Measurements from ENCODE around the gene USHBP1. TPM values are rescaled to one million over a fixed set of nuclear protein-coding genes. Genes with fewer than 3 reads are reported as not detected.

Gene USHBP1
- total and polyA plus RNA-seq, 2 of the 13 experiments (the other 11 are each of a cell fraction or from before 2014, with no cell fraction given): 0.15 to 1.5 TPM

DNA sequence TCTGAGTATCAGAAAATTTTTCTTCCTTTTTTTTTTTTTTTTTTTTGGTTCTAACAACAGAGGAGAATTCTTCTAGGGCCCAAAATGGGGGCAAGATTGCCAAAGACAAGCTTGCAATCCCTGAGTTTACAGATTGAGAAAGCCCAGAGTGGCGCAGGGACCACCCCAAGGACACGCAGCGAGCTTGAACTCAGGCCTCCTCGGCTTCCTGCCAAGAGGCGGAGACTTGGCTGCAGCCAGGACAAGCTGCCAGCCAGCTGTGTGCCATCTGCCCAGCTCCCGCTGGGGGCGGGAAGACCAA, 40.6 kb upstream of the USHBP1 start (continued):
- TF ChIP-seq, protein P1, sequence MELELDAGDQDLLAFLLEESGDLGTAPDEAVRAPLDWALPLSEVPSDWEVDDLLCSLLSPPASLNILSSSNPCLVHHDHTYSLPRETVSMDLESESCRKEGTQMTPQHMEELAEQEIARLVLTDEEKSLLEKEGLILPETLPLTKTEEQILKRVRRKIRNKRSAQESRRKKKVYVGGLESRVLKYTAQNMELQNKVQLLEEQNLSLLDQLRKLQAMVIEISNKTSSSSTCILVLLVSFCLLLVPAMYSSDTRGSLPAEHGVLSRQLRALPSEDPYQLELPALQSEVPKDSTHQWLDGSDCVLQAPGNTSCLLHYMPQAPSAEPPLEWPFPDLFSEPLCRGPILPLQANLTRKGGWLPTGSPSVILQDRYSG (CRISPR knock-in tag; IDR thresholded peaks at IDR 0.05): no peak
- TF ChIP-seq RXRA (CRISPR knock-in tag; IDR thresholded peaks at IDR 0.05): peak; percentile 96; the same call in 1 of the 2 replicates
- no peak for TF ChIP-seq SETDB1 (CRISPR knock-in tag; IDR thresholded peaks at IDR 0.05; ENCODE audit: borderline replicate concordance)
- TF ChIP-seq SP1 (IDR thresholded peaks at IDR 0.05): no peak
- 0 out of 2 replicates have a peak, but pooled peaks have one; percentile 67 for TF ChIP-seq SP1 (CRISPR knock-in tag; IDR thresholded peaks at IDR 0.05)
- no peak for TF ChIP-seq ZMYM3 (CRISPR knock-in tag; IDR thresholded peaks at IDR 0.05)
- TF ChIP-seq DNMT3B (CRISPR knock-in tag; conservative IDR thresholded peaks at IDR 0.05): no peak
- TF ChIP-seq ZHX2 (IDR thresholded peaks at IDR 0.05; ENCODE audit: low read depth): no peak
- no peak for TF ChIP-seq ZHX2 (CRISPR knock-in tag; IDR thresholded peaks at IDR 0.05; ENCODE audit: borderline replicate concordance)
- TF ChIP-seq ZNF441 (CRISPR knock-in tag; IDR thresholded peaks at IDR 0.05; ENCODE audit: borderline replicate concordance): no peak
- TF ChIP-seq ZNF747 (CRISPR knock-in tag; IDR thresholded peaks at IDR 0.05; ENCODE audit: borderline replicate concordance): no peak
- TF ChIP-seq NPAS2 (CRISPR knock-in tag; IDR thresholded peaks at IDR 0.05; ENCODE audit: borderline replicate concordance): no peak
- no peak for TF ChIP-seq ZNF674 (CRISPR knock-in tag; IDR thresholded peaks at IDR 0.05; ENCODE audit: low read depth)
- no peak for TF ChIP-seq SIN3A (IDR thresholded peaks at IDR 0.05; ENCODE audit: borderline replicate concordance, low read depth, low read length)
- TF ChIP-seq CCAR2 (optimal IDR thresholded peaks at IDR 0.05; ENCODE audit: low read depth, low read length): no peak
- TF ChIP-seq, protein P2, sequence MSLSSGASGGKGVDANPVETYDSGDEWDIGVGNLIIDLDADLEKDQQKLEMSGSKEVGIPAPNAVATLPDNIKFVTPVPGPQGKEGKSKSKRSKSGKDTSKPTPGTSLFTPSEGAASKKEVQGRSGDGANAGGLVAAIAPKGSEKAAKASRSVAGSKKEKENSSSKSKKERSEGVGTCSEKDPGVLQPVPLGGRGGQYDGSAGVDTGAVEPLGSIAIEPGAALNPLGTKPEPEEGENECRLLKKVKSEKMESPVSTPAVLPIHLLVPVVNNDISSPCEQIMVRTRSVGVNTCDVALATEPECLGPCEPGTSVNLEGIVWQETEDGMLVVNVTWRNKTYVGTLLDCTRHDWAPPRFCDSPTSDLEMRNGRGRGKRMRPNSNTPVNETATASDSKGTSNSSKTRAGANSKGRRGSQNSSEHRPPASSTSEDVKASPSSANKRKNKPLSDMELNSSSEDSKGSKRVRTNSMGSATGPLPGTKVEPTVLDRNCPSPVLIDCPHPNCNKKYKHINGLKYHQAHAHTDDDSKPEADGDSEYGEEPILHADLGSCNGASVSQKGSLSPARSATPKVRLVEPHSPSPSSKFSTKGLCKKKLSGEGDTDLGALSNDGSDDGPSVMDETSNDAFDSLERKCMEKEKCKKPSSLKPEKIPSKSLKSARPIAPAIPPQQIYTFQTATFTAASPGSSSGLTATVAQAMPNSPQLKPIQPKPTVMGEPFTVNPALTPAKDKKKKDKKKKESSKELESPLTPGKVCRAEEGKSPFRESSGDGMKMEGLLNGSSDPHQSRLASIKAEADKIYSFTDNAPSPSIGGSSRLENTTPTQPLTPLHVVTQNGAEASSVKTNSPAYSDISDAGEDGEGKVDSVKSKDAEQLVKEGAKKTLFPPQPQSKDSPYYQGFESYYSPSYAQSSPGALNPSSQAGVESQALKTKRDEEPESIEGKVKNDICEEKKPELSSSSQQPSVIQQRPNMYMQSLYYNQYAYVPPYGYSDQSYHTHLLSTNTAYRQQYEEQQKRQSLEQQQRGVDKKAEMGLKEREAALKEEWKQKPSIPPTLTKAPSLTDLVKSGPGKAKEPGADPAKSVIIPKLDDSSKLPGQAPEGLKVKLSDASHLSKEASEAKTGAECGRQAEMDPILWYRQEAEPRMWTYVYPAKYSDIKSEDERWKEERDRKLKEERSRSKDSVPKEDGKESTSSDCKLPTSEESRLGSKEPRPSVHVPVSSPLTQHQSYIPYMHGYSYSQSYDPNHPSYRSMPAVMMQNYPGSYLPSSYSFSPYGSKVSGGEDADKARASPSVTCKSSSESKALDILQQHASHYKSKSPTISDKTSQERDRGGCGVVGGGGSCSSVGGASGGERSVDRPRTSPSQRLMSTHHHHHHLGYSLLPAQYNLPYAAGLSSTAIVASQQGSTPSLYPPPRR (CRISPR knock-in tag; IDR thresholded peaks at IDR 0.05; ENCODE audit: borderline replicate concordance): no peak
- no peak for TF ChIP-seq ZNF564 (CRISPR knock-in tag; IDR thresholded peaks at IDR 0.05)
- TF ChIP-seq, protein P3, sequence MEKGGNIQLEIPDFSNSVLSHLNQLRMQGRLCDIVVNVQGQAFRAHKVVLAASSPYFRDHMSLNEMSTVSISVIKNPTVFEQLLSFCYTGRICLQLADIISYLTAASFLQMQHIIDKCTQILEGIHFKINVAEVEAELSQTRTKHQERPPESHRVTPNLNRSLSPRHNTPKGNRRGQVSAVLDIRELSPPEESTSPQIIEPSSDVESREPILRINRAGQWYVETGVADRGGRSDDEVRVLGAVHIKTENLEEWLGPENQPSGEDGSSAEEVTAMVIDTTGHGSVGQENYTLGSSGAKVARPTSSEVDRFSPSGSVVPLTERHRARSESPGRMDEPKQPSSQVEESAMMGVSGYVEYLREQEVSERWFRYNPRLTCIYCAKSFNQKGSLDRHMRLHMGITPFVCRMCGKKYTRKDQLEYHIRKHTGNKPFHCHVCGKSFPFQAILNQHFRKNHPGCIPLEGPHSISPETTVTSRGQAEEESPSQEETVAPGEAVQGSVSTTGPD (CRISPR knock-in tag; IDR thresholded peaks at IDR 0.05): no peak

All from HepG2 (cell line).